GM12878 (cell line): Measurements from ENCODE around the gene RNF41. TPM values are rescaled to one million over a fixed set of nuclear protein-coding genes. Genes with fewer than 3 reads are reported as not detected.

ENCODE experiments used
- ATAC-seq: fragments of 200-7000 bp; cut with Tn5 transposase; 3 replicates; pipeline ENCODE4 v1.9.1; 2020; ENCODE audit warnings: mild to moderate bottlenecking, moderate library complexity
- BruUV-seq: library from RNA; stranded (reverse); fragments of 400-500 nt; replicated peaks from 2 replicates; lab custom pipeline; 2021; lab: Mats Ljungman, UMichigan
- CTCF ChIA-PET: fragments of 300-600 bp; sonication (Branson Sonifier 250); formaldehyde crosslinking; extraction: SDS; loops from one replicate; lab custom pipeline; 2021; ENCODE audit warnings: inconsistent platforms; lab: Yijun Ruan, JAX
- POLR2A ChIA-PET: fragments of 350-600 bp; formaldehyde crosslinking; extraction: SDS; loops from one replicate; lab custom pipeline; 2021; ENCODE audit warnings: inconsistent platforms; lab: Charles Lee
- RAD21 ChIA-PET: fragments of 300-600 bp; sonication (Branson Sonifier 250); formaldehyde crosslinking; loops from one replicate; lab custom pipeline; 2023; ENCODE audit warnings: antibody characterized with exemption; ENCODE audit not compliant: unreplicated experiment; lab: Charles Lee
- SMC1A ChIA-PET: fragments of 300-600 bp; sonication (Branson Sonifier 250); formaldehyde crosslinking; loops from one replicate; lab custom pipeline; 2023; ENCODE audit not compliant: unreplicated experiment, uncharacterized antibody; lab: Charles Lee
- DNase-seq: peaks from one replicate; pipeline ENCODE4 v3.0.0-alpha.2; 2011; ENCODE audit warnings: low read depth, low spot score
- FAIRE-seq: peaks from 3 replicates; lab custom pipeline; 2011; peaks lifted over from hg19 to GRCh38; lab: Jason Lieb, UNC
- H2AFZ ChIP-seq: 2 replicates; pipeline ENCODE4 v1.6.0; 2011; ENCODE audit warnings: low read depth, low read length, control low read depth; ENCODE audit not compliant: control insufficient read depth
- H3K27ac ChIP-seq: 2 replicates; pipeline ENCODE4 v1.5.1; 2011; ENCODE audit warnings: control low read depth; ENCODE audit not compliant: control insufficient read depth, insufficient read depth
- H3K27me3 ChIP-seq, 2 experiments: replicated peaks in 1 of 2; 2 replicates each; pipeline versions ENCODE4 v1.6.0 to v1.6.1; 2011; ENCODE audit warnings: low read length in 1 of 2; ENCODE audit not compliant: control insufficient read depth in 2 of 2, insufficient read depth in 2 of 2
- H3K36me3 ChIP-seq, 2 experiments: 2 replicates each; pipeline ENCODE4 v1.5.1; 2011; ENCODE audit warnings: low read length in 1 of 2; ENCODE audit not compliant: control insufficient read depth in 2 of 2, insufficient read depth in 2 of 2
- H3K4me1 ChIP-seq: 2 replicates; pipeline ENCODE4 v1.6.1; 2011; ENCODE audit warnings: mild to moderate bottlenecking, low read length, moderate library complexity, mixed read lengths; ENCODE audit not compliant: control insufficient read depth, insufficient read depth
- H3K4me2 ChIP-seq: 2 replicates; pipeline ENCODE4 v1.6.0; 2011; ENCODE audit warnings: control low read depth; ENCODE audit not compliant: control insufficient read depth, insufficient read depth
- H3K4me3 ChIP-seq: fragments of 200-600 bp; sonication (generic); 2 replicates; pipeline ENCODE4 v1.5.1; 2016
- H3K79me2 ChIP-seq: 2 replicates; pipeline ENCODE4 v1.6.0; 2011; ENCODE audit warnings: low read length; ENCODE audit not compliant: control insufficient read depth, insufficient read depth
- H3K9ac ChIP-seq: 2 replicates; pipeline ENCODE4 v1.8.0; 2011; ENCODE audit warnings: low read length, control low read depth, mixed read lengths; ENCODE audit not compliant: control insufficient read depth, insufficient read depth
- H3K9me3 ChIP-seq: replicated peaks from 3 replicates; pipeline ENCODE4 v1.5.1; 2011; ENCODE audit warnings: mild to moderate bottlenecking, low read length; ENCODE audit not compliant: control insufficient read depth, insufficient read depth
- H4K20me1 ChIP-seq: 2 replicates; pipeline ENCODE4 v1.6.0; 2011; ENCODE audit not compliant: control insufficient read depth, insufficient read depth
- ATF7 ChIP-seq: fragments of 450-650 bp; IDR thresholded peaks from 2 replicates; pipeline ENCODE4 v1.6.1; 2016; ENCODE audit warnings: low read depth, mild to moderate bottlenecking
- CBX5 ChIP-seq: sonication (generic); IDR thresholded peaks from 2 replicates; pipeline ENCODE4 v1.6.1; 2016; ENCODE audit warnings: low read depth, moderate library complexity, mild to moderate bottlenecking, inconsistent platforms
- FOXK2 ChIP-seq: fragments of 450-650 bp; IDR thresholded peaks from 2 replicates; pipeline ENCODE4 v1.6.1; 2017; ENCODE audit warnings: mild to moderate bottlenecking, moderate library complexity
- MTA2 ChIP-seq: fragments of 450-650 bp; IDR thresholded peaks from 2 replicates; pipeline ENCODE4 v1.6.1; 2016; ENCODE audit warnings: low read depth, mild to moderate bottlenecking, moderate library complexity
- NFIC ChIP-seq: IDR thresholded peaks from 2 replicates; pipeline ENCODE4 v1.6.1; 2012; ENCODE audit warnings: low read depth, mild to moderate bottlenecking, inconsistent platforms, low read length, moderate library complexity
- NFYA ChIP-seq: IDR thresholded peaks from 2 replicates; pipeline ENCODE4 v1.6.1; 2011; ENCODE audit warnings: low read depth, mild to moderate bottlenecking, low read length, improper control_type of control experiment, borderline replicate concordance
- PAX5 ChIP-seq: IDR thresholded peaks from 2 replicates; pipeline ENCODE4 v1.6.1; 2011; ENCODE audit warnings: low read depth, low read length, borderline replicate concordance
- SIX5 ChIP-seq: IDR thresholded peaks from 2 replicates; pipeline ENCODE4 v1.6.1; 2011; ENCODE audit warnings: mild to moderate bottlenecking, low read depth, low read length, moderate library complexity; ENCODE audit not compliant: severe bottlenecking
- SKIL ChIP-seq: fragments of 450-650 bp; IDR thresholded peaks from 2 replicates; pipeline ENCODE4 v1.6.1; 2017; ENCODE audit warnings: mild to moderate bottlenecking, low read depth, inconsistent platforms; ENCODE audit not compliant: poor library complexity, severe bottlenecking
- STAT3 ChIP-seq: IDR thresholded peaks from 2 replicates; pipeline ENCODE4 v1.6.1; 2011; ENCODE audit warnings: low read depth, low read length, improper control_type of control experiment
- ZNF207 ChIP-seq: fragments of 450-650 bp; IDR thresholded peaks from 2 replicates; pipeline ENCODE4 v1.6.1; 2014; ENCODE audit warnings: antibody characterized with exemption, mild to moderate bottlenecking, borderline replicate concordance
- ZZZ3 ChIP-seq: IDR thresholded peaks from 2 replicates; pipeline ENCODE4 v1.6.1; 2011; ENCODE audit warnings: low read depth; ENCODE audit not compliant: control insufficient read depth, insufficient read length
- WGBS: methylation state at CpG from one replicate; pipeline ENCODE4 v1.1.6; 2016; ENCODE audit warnings: low lambda C conversion rate; ENCODE audit not compliant: insufficient replicate concordance, insufficient coverage; ENCODE audit errors: missing lambda C conversion rate; 5-methylcytosine and 5-hydroxymethylcytosine counted together
- in situ Hi-C: fragments of 300-500 bp; cut with MboI; formaldehyde crosslinking; loops from 9 replicates; pipeline ENCODE4 v1.14.3; 2018; ENCODE audit warnings: mixed read lengths
- intact Hi-C: fragments of 100-400 bp; cut with micrococcal nuclease; formaldehyde crosslinking; loops from one replicate; pipeline ENCODE4 v1.14.2; 2022; ENCODE audit not compliant: unreplicated experiment
- polyA plus RNA-seq, 11 experiments: library from polyadenylated mRNA; depleted of rRNA in 4 of 11; unstranded in 6 of 11; stranded (reverse) in 5 of 11; fragments of >200 nt; fragmentation: Nextera tagmentation in 4 of 11; fragmentation: Illumina TruSeq in 1 of 11; extraction: Ambion mirVana in 4 of 11; extraction: Trizol in 1 of 11; gene quantifications; 1 replicate in 1 of 11; 2 replicates in 10 of 11; pipeline versions ENCODE4 v1.2.1 to v1.2.3, GENCODE V29; 2011 to 2016; ENCODE audit warnings: inconsistent platforms in 2 of 11, missing spikeins in 2 of 11, low read depth in 1 of 11
- total RNA-seq, 4 experiments: library from RNA; depleted of rRNA in 3 of 4; stranded (reverse); fragments of >200 nt in 3 of 4; fragmentation: Illumina TruSeq in 1 of 4; extraction: Trizol in 1 of 4; gene quantifications; 2 replicates each; pipeline versions ENCODE4 v1.2.1 to v1.2.3, GENCODE V29; 2013 to 2021
- TF ChIP-seq, protein P1 (sequence below): IDR thresholded peaks from 2 replicates; pipeline ENCODE4 v1.6.1; 2011; ENCODE audit warnings: borderline replicate concordance, low read depth, mild to moderate bottlenecking, moderate library complexity, mixed read lengths, low read length; ENCODE audit not compliant: insufficient read depth; ENCODE audit errors: extremely low read length
- TF ChIP-seq, protein P2 (sequence below): IDR thresholded peaks from 2 replicates; pipeline ENCODE4 v1.6.1; 2012; ENCODE audit warnings: low read depth, low read length, improper control_type of control experiment
- TF ChIP-seq, protein P3 (sequence below): fragments of 150-350 bp; IDR thresholded peaks from 2 replicates; pipeline ENCODE4 v1.6.1; 2016; ENCODE audit warnings: low read depth, low read length

Gene RNF41
- total and polyA plus RNA-seq, 10 of the 15 experiments (the other 5 are each of a cell fraction or from before 2014, with no cell fraction given) = 11.1 to 47.8 (median 30.6) TPM

DNA sequence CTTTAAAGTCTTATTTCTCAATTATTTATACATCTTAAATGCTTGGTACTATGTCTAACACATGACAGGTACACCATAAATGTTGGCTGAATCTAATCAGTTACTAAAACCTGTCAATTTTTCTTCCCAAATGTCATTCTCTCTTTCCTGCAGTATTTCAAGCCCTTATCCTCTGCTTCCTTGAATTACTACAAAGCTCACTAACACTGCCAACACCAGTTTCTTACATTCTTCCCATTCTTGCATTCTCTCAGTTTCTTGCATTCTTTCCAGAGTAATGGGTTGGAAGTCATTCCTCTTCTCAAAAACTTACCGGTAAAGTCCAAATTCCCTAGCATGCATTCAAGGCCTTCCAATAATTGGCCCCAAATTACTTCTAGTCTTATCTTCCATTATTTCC lies 22.9 kb downstream of the RNF41 start (continued):
- TF ChIP-seq NFYA (no peak), ZNF207 (no peak), STAT3 (no peak), SIX5 (no peak)
- TF ChIP-seq, protein P1, sequence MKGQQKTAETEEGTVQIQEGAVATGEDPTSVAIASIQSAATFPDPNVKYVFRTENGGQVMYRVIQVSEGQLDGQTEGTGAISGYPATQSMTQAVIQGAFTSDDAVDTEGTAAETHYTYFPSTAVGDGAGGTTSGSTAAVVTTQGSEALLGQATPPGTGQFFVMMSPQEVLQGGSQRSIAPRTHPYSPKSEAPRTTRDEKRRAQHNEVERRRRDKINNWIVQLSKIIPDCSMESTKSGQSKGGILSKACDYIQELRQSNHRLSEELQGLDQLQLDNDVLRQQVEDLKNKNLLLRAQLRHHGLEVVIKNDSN = no peak

DNA sequence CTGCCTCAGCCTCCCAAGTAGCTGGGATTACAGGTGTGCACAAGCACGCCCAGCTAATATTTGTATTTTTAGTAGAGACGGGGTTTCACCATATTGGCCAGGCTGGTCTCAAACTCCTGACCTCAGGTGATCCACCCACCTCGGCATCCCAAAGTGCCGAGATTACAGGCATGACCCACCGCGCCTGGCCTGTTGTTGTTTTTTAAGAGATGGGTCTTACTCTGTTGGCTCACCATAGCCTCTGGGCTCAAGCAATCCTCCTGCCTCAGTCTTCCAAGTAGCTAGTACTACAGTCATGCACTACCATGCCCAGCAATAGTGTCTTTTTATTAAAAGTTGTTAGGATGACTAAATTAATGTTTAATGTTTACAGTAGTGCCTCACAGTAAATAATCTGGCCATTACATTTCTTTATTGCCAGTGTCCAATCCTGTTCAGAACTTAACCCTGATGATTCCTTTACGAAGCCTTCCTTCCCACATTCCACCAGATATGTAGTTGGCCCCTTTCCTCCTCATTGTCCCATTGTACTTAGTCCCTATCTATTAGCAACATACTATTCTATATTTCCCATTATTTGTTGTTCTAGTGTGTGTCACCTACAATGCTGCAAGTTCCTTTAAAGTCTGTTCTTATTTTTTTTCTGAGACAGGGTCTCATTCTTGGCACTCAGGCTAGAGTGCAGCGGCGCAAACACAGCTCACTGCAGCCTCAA lies 23.6 kb downstream of the RNF41 start:
- in situ Hi-C loops = no loop called here
- SMC1A ChIA-PET = interaction anchor here (0.6 to 1.7 kb wide), 3 partner anchors 24 to 58 kb away, joined by 3 to 6 read pairs (median 3); partner anchors contain the start of gene RNF41
- H3K4me3 ChIP-seq = no peak overlapping the region
- no peaks in the 10 kb centered on the region for H4K20me1 ChIP-seq
- POLR2A ChIA-PET = interaction anchor here (0.6 kb wide), 1 partner anchor 423 kb away, joined by 5 read pairs; no protein-coding TSS in a partner anchor
- H3K27me3 ChIP-seq = no peaks in the 10 kb centered on the region
- no peak for ATAC-seq
- no peaks in the 10 kb centered on the region for H3K9me3 ChIP-seq
- FAIRE-seq = no peak
- intact Hi-C loops = loop anchor here (10.0 kb wide), 1 partner anchor 397 kb away; no protein-coding TSS in a partner anchor
- no peak overlapping the region for H2AFZ ChIP-seq
- H3K27ac ChIP-seq = no peak overlapping the region
- no peak overlapping the region for H3K9ac ChIP-seq
- no peak overlapping the region for H3K4me2 ChIP-seq
- no peaks in the 10 kb centered on the region for H3K4me1 ChIP-seq
- CTCF ChIA-PET = interaction anchor here (1.0 to 4.7 kb wide), 4 partner anchors 8 to 266 kb away, joined by 4 to 26 read pairs (median 6); no protein-coding TSS in a partner anchor
- no peak for DNase-seq
- no peaks in the 10 kb centered on the region for H3K36me3 ChIP-seq
- 87% methylated on average over 9 of the region's 9 CpGs for WGBS
- RAD21 ChIA-PET = no interaction called here
- no TSS peak for BruUV-seq
- H3K79me2 ChIP-seq = no peaks in the 10 kb centered on the region
- TF ChIP-seq, protein P2, sequence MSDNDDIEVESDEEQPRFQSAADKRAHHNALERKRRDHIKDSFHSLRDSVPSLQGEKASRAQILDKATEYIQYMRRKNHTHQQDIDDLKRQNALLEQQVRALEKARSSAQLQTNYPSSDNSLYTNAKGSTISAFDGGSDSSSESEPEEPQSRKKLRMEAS = no peak
- TF ChIP-seq MTA2 (no peak), ATF7 (no peak), FOXK2 (no peak), CBX5 (no peak), ZNF207 (no peak), PAX5 (no peak), ZZZ3 (no peak), SIX5 (no peak), NFIC (no peak), SKIL (no peak)
- TF ChIP-seq, protein P3, sequence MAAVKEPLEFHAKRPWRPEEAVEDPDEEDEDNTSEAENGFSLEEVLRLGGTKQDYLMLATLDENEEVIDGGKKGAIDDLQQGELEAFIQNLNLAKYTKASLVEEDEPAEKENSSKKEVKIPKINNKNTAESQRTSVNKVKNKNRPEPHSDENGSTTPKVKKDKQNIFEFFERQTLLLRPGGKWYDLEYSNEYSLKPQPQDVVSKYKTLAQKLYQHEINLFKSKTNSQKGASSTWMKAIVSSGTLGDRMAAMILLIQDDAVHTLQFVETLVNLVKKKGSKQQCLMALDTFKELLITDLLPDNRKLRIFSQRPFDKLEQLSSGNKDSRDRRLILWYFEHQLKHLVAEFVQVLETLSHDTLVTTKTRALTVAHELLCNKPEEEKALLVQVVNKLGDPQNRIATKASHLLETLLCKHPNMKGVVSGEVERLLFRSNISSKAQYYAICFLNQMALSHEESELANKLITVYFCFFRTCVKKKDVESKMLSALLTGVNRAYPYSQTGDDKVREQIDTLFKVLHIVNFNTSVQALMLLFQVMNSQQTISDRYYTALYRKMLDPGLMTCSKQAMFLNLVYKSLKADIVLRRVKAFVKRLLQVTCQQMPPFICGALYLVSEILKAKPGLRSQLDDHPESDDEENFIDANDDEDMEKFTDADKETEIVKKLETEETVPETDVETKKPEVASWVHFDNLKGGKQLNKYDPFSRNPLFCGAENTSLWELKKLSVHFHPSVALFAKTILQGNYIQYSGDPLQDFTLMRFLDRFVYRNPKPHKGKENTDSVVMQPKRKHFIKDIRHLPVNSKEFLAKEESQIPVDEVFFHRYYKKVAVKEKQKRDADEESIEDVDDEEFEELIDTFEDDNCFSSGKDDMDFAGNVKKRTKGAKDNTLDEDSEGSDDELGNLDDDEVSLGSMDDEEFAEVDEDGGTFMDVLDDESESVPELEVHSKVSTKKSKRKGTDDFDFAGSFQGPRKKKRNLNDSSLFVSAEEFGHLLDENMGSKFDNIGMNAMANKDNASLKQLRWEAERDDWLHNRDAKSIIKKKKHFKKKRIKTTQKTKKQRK = no peak
